Activated T-cell treated with anti-CD3 and anti-CD28 coated beads, Interleukin-2, amount 50 U/mL, for 24 hours (primary cell): ENCODE data around the gene PLD2.
"Not testable (repeated sequence)": the region's sequence is repeated elsewhere in the genome, so short reads cannot be mapped to it uniquely, and the experiment has no call there.

Source experiments
- DNase-seq: peaks from one replicate; pipeline ENCODE4 v3.0.0-alpha.2; 2020
- H3K27ac Mint-ChIP-seq: 2 replicates; pipeline ENCODE4 v1.8.0; 2020; ENCODE audit warnings: mild to moderate bottlenecking, mixed read lengths
- H3K27me3 Mint-ChIP-seq: 2 replicates; pipeline ENCODE4 v1.8.0; 2020; ENCODE audit warnings: mixed read lengths
- H3K36me3 Mint-ChIP-seq: 2 replicates; pipeline ENCODE4 v1.8.0; 2020; ENCODE audit warnings: low read depth, mixed read lengths
- H3K4me1 Mint-ChIP-seq: 2 replicates; pipeline ENCODE4 v1.8.0; 2020; ENCODE audit warnings: low read depth, mixed read lengths
- H3K4me3 Mint-ChIP-seq: 2 replicates; pipeline ENCODE4 v1.8.0; 2020; ENCODE audit warnings: mild to moderate bottlenecking, moderate library complexity, mixed read lengths
- H3K9me3 Mint-ChIP-seq: 2 replicates; pipeline ENCODE4 v1.8.0; 2020; ENCODE audit warnings: mixed read lengths

PLD2 gene

GRCh38 chr17:4850246-4850645 lies 43.3 kb downstream of the PLD2 start:
- peak overlapping the region; percentile 35 for H3K27ac Mint-ChIP-seq
- H3K27me3 Mint-ChIP-seq = no peaks in the 10 kb centered on the region
- H3K9me3 Mint-ChIP-seq = peaks cover 5% of the 10 kb centered on the region
- H3K4me1 Mint-ChIP-seq = peaks cover 44% of the 10 kb centered on the region
- DNase-seq = no peak
- no peak overlapping the region for H3K4me3 Mint-ChIP-seq
- H3K36me3 Mint-ChIP-seq = peaks cover 16% of the 10 kb centered on the region

GRCh38 chr17:4851084-4851483 lies 44.1 kb downstream of the PLD2 start:
- H3K27me3 Mint-ChIP-seq = no peaks in the 10 kb centered on the region
- peaks cover 18% of the 10 kb centered on the region for H3K36me3 Mint-ChIP-seq
- DNase-seq = no peak
- H3K27ac Mint-ChIP-seq = no peak overlapping the region
- no peak overlapping the region for H3K4me3 Mint-ChIP-seq
- peaks cover 5% of the 10 kb centered on the region for H3K9me3 Mint-ChIP-seq
- H3K4me1 Mint-ChIP-seq = peaks cover 46% of the 10 kb centered on the region

GRCh38 chr17:4852567-4853207 lies 45.7 kb downstream of the PLD2 start:
- peaks cover 5% of the 10 kb centered on the region for H3K9me3 Mint-ChIP-seq
- H3K27ac Mint-ChIP-seq = peak overlapping the region; percentile 78
- DNase-seq = no peak
- H3K27me3 Mint-ChIP-seq = no peaks in the 10 kb centered on the region
- H3K4me3 Mint-ChIP-seq = no peak overlapping the region
- H3K36me3 Mint-ChIP-seq = peaks cover 20% of the 10 kb centered on the region
- peaks cover 43% of the 10 kb centered on the region for H3K4me1 Mint-ChIP-seq

- H3K27me3 Mint-ChIP-seq = no peaks in the 10 kb centered on the region
- H3K36me3 Mint-ChIP-seq = peaks cover 20% of the 10 kb centered on the region
- H3K4me1 Mint-ChIP-seq = peaks cover 43% of the 10 kb centered on the region
- H3K27ac Mint-ChIP-seq = peak overlapping the region; percentile 18
- DNase-seq = no peak
- peaks cover 5% of the 10 kb centered on the region for H3K9me3 Mint-ChIP-seq
- H3K4me3 Mint-ChIP-seq = no peak overlapping the region
Observed at GRCh38 chr17:4853208-4853671, 46.3 kb downstream of the PLD2 start.

- Mint-ChIP-seq H3K9me3 (peaks cover 5% of the 10 kb centered on the region), H3K4me3 (no peak overlapping the region), H3K36me3 (peaks cover 22% of the 10 kb centered on the region), H3K4me1 (peaks cover 44% of the 10 kb centered on the region), H3K27ac (no peak overlapping the region), H3K27me3 (no peaks in the 10 kb centered on the region)
- DNase-seq = no peak
Observed at GRCh38 chr17:4854111-4854681, 47.2 kb downstream of the PLD2 start.

- DNase-seq = no peak
- H3K27me3 Mint-ChIP-seq = no peaks in the 10 kb centered on the region
- H3K4me1 Mint-ChIP-seq = peaks cover 28% of the 10 kb centered on the region
- H3K27ac Mint-ChIP-seq = no peak overlapping the region
- no peak overlapping the region for H3K4me3 Mint-ChIP-seq
- H3K9me3 Mint-ChIP-seq = peaks cover 5% of the 10 kb centered on the region
- H3K36me3 Mint-ChIP-seq = peaks cover 31% of the 10 kb centered on the region
Observed at GRCh38 chr17:4856271-4856936, 49.5 kb downstream of the PLD2 start.

- Mint-ChIP-seq H3K9me3 (peaks cover 4% of the 10 kb centered on the region), H3K4me1 (peaks cover 28% of the 10 kb centered on the region), H3K27ac (no peak overlapping the region), H3K4me3 (no peak overlapping the region), H3K36me3 (peaks cover 32% of the 10 kb centered on the region), H3K27me3 (no peaks in the 10 kb centered on the region)
- no peak for DNase-seq
Observed at GRCh38 chr17:4856937-4857314, 50.0 kb downstream of the PLD2 start.

- H3K9me3 Mint-ChIP-seq, H3K4me3 Mint-ChIP-seq, DNase-seq, H3K27ac Mint-ChIP-seq, H3K27me3 Mint-ChIP-seq: not testable (repeated sequence)
- H3K4me1 Mint-ChIP-seq = peaks cover 24% of the 10 kb centered on the region
- peaks cover 32% of the 10 kb centered on the region for H3K36me3 Mint-ChIP-seq
Observed at GRCh38 chr17:4857347-4857746, 50.4 kb downstream of the PLD2 start.

- Mint-ChIP-seq H3K9me3 (no peaks in the 10 kb centered on the region), H3K4me1 (peaks cover 22% of the 10 kb centered on the region)
Observed at GRCh38 chr17:4858068-4858881, 51.3 kb downstream of the PLD2 start.

GRCh38 chr17:4858882-4859260 lies 51.9 kb downstream of the PLD2 start:
- no peak overlapping the region for H3K4me3 Mint-ChIP-seq
- no peaks in the 10 kb centered on the region for H3K9me3 Mint-ChIP-seq
- DNase-seq = no peak
- H3K4me1 Mint-ChIP-seq = peaks cover 18% of the 10 kb centered on the region
- H3K36me3 Mint-ChIP-seq = peaks cover 32% of the 10 kb centered on the region
- H3K27me3 Mint-ChIP-seq = no peaks in the 10 kb centered on the region
- no peak overlapping the region for H3K27ac Mint-ChIP-seq

More at GRCh38 chr17:4858068-4858881, 51.3 kb downstream of the PLD2 start:
- no peak for DNase-seq
- H3K27me3 Mint-ChIP-seq = no peaks in the 10 kb centered on the region
- no peak overlapping the region for H3K27ac Mint-ChIP-seq
- peaks cover 32% of the 10 kb centered on the region for H3K36me3 Mint-ChIP-seq
- H3K4me3 Mint-ChIP-seq = no peak overlapping the region

GRCh38 chr17:4859816-4860625 lies 53.1 kb downstream of the PLD2 start:
- H3K4me1 Mint-ChIP-seq = peaks cover 11% of the 10 kb centered on the region
- no peak for DNase-seq
- no peaks in the 10 kb centered on the region for H3K27me3 Mint-ChIP-seq
- no peak overlapping the region for H3K4me3 Mint-ChIP-seq
- no peak overlapping the region for H3K27ac Mint-ChIP-seq
- peaks cover 25% of the 10 kb centered on the region for H3K36me3 Mint-ChIP-seq
- H3K9me3 Mint-ChIP-seq = no peaks in the 10 kb centered on the region

GRCh38 chr17:4860651-4861050 lies 53.7 kb downstream of the PLD2 start:
- H3K4me1 Mint-ChIP-seq = peaks cover 11% of the 10 kb centered on the region
- no peak overlapping the region for H3K27ac Mint-ChIP-seq
- H3K27me3 Mint-ChIP-seq = no peaks in the 10 kb centered on the region
- H3K9me3 Mint-ChIP-seq = no peaks in the 10 kb centered on the region
- DNase-seq = no peak
- H3K4me3 Mint-ChIP-seq = no peak overlapping the region
- H3K36me3 Mint-ChIP-seq = peaks cover 25% of the 10 kb centered on the region

- H3K4me1 Mint-ChIP-seq = peaks cover 10% of the 10 kb centered on the region
- no peaks in the 10 kb centered on the region for H3K27me3 Mint-ChIP-seq
- no peak overlapping the region for H3K4me3 Mint-ChIP-seq
- H3K27ac Mint-ChIP-seq = no peak overlapping the region
- DNase-seq = no peak
- no peaks in the 10 kb centered on the region for H3K9me3 Mint-ChIP-seq
- H3K36me3 Mint-ChIP-seq = peaks cover 23% of the 10 kb centered on the region
Observed at GRCh38 chr17:4861052-4861451, 54.1 kb downstream of the PLD2 start.

GRCh38 chr17:4862720-4863119 lies 55.8 kb downstream of the PLD2 start:
- Mint-ChIP-seq H3K27ac (no peak overlapping the region), H3K9me3 (no peaks in the 10 kb centered on the region), H3K4me3 (no peak overlapping the region), H3K27me3 (no peaks in the 10 kb centered on the region), H3K4me1 (peaks cover 7% of the 10 kb centered on the region), H3K36me3 (peaks cover 13% of the 10 kb centered on the region)
- DNase-seq = no peak
